Measurements from ENCODE around the gene CIRBP. TPM values are rescaled to one million over a fixed set of nuclear protein-coding genes. Genes with fewer than 3 reads are reported as not detected.
A peak's percentile ranks its signal among the peaks of the same experiment; 100 is the strongest.

The CIRBP gene
- total RNA-seq, 3 donors from 2014 or later = 281 to 507 (median 300) TPM

DNA sequence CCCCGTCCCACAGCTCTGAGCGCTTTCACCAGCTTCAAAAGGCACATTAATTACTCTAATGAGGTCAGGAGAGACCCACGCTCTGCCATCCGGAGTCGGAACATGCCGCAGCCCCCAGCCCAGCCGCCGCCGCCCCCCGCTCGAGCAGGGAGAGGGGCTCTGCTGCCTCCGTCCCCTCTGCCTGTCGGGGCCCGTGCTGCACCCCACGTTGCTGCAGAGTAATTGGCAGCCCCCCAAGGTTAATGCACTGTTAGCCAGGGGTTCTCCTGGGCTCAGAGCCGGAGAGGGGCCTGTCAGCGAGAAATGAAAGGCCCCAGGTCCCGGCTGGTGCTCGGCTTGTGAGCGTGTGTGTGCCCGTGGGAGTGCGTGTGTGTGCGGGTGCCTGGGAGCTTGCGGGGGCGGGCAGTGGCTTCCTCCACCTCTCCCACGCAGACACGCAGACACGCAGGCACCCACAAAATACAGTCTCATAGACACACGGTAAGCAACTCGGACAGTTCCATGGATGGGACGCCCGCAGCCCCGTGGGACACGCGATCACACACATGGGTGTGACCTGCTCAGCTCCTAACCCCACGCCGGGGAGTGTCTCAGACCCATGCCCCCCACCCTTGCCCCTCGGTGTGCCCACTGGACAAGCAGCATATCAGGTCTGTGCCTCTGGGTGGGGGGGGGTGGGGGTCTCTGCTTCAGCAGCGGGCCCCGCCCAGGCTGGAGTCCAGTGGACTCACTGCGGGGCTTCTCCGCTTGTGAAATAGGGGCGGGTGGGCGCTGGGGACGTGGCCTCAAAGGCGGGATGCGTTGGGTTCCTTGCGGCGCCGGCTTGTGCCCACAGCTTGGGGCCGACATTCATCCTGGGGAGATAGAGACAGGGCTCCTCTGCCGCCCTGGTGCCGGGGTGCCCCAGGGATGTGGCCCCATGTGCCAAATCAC, 11.8 kb downstream of the CIRBP start:
- peaks cover 43% of the 10 kb centered on the region for H3K4me1 ChIP-seq (ENCODE audit: low read depth)
- H3K36me3 ChIP-seq (ENCODE audit: low read depth) = no peaks in the 10 kb centered on the region
- DNase-seq (peak in 1 of 3 donors; percentile 39), ATAC-seq (no peak)
- H3K4me3 ChIP-seq = no peak overlapping the region
- H3K9me3 ChIP-seq = no peaks in the 10 kb centered on the region
- TF ChIP-seq, protein P1, sequence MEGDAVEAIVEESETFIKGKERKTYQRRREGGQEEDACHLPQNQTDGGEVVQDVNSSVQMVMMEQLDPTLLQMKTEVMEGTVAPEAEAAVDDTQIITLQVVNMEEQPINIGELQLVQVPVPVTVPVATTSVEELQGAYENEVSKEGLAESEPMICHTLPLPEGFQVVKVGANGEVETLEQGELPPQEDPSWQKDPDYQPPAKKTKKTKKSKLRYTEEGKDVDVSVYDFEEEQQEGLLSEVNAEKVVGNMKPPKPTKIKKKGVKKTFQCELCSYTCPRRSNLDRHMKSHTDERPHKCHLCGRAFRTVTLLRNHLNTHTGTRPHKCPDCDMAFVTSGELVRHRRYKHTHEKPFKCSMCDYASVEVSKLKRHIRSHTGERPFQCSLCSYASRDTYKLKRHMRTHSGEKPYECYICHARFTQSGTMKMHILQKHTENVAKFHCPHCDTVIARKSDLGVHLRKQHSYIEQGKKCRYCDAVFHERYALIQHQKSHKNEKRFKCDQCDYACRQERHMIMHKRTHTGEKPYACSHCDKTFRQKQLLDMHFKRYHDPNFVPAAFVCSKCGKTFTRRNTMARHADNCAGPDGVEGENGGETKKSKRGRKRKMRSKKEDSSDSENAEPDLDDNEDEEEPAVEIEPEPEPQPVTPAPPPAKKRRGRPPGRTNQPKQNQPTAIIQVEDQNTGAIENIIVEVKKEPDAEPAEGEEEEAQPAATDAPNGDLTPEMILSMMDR (IDR thresholded peaks at IDR 0.05) = no peak
- intact Hi-C loops (cut with DNase I, micrococcal nuclease) = no loop called here

- DNase-seq = no peak
- Histone ChIP-seq H3K4me3 (no peak overlapping the region), H3K36me3 (ENCODE audit: low read depth) (no peaks in the 10 kb centered on the region), H3K9me3 (no peaks in the 10 kb centered on the region), H3K4me1 (ENCODE audit: low read depth) (peaks cover 36% of the 10 kb centered on the region)
- TF ChIP-seq, protein P1 (IDR thresholded peaks at IDR 0.05) = no peak
- intact Hi-C loops (cut with DNase I, micrococcal nuclease) = no loop called here
- ATAC-seq = no peak
Observed at GRCh38 chr19:1281569-1282287, 12.6 kb downstream of the CIRBP start.

GRCh38 chr19:1282588-1283206, 13.6 kb downstream of the CIRBP start:
- intact Hi-C loops (cut with DNase I, micrococcal nuclease) = no loop called here
- no peak overlapping the region for H3K4me3 ChIP-seq
- TF ChIP-seq, protein P1 (IDR thresholded peaks at IDR 0.05) = no peak
- H3K36me3 ChIP-seq (ENCODE audit: low read depth) = no peaks in the 10 kb centered on the region
- peak in 1 of 3 donors; percentile 43 for DNase-seq
- peaks cover 36% of the 10 kb centered on the region for H3K4me1 ChIP-seq (ENCODE audit: low read depth)
- H3K9me3 ChIP-seq = no peaks in the 10 kb centered on the region
- no peak for ATAC-seq

- DNase-seq (peak in 1 of 3 donors; percentile 67), ATAC-seq (peak; percentile 22)
- intact Hi-C loops (cut with DNase I, micrococcal nuclease) = no loop called here
- peaks cover 36% of the 10 kb centered on the region for H3K4me1 ChIP-seq (ENCODE audit: low read depth)
- H3K4me3 ChIP-seq = no peak overlapping the region
- no peaks in the 10 kb centered on the region for H3K36me3 ChIP-seq (ENCODE audit: low read depth)
- H3K9me3 ChIP-seq = no peaks in the 10 kb centered on the region
- TF ChIP-seq, protein P1 (IDR thresholded peaks at IDR 0.05) = no peak
Observed at GRCh38 chr19:1283207-1283916, 14.2 kb downstream of the CIRBP start.

DNA sequence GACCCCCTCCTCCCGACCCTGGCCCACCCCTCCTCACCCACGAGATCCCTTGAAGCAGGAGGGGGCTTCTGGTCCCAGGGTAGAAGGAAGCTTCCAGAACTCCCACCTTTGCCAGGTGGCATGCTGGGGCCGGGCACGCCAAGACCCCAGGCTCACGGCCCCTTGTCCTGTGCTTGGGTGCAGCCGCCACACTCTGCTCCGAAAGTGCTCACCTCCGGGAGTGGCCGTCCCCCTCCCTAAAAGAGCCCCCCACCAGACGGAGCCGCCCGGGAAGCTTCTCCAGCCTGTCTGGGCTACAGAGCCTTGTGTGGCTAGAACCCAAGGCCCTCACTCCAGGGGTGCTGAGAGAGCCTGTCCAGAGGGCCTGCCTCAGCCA, 14.8 kb downstream of the CIRBP start:
- DNase-seq = no peak
- ATAC-seq = no peak
- no peaks in the 10 kb centered on the region for H3K9me3 ChIP-seq
- TF ChIP-seq, protein P1 (IDR thresholded peaks at IDR 0.05) = no peak
- intact Hi-C loops (cut with DNase I, micrococcal nuclease) = no loop called here
- H3K36me3 ChIP-seq (ENCODE audit: low read depth) = no peaks in the 10 kb centered on the region
- H3K4me3 ChIP-seq = no peak overlapping the region
- H3K4me1 ChIP-seq (ENCODE audit: low read depth) = peaks cover 36% of the 10 kb centered on the region
